GM18511 (cell line): ENCODE results near the gene PARK7.
"Not testable (repeated sequence)": the region's sequence is repeated elsewhere in the genome, so short reads cannot be mapped to it uniquely, and the experiment has no call there.

Source experiments
- ATAC-seq: cut with Tn5 transposase; IDR thresholded peaks from one replicate; pipeline ENCODE4 v1.9.1; 2021; ENCODE audit warnings: mild to moderate bottlenecking, moderate library complexity; ENCODE audit not compliant: unreplicated experiment

The PARK7 gene

DNA sequence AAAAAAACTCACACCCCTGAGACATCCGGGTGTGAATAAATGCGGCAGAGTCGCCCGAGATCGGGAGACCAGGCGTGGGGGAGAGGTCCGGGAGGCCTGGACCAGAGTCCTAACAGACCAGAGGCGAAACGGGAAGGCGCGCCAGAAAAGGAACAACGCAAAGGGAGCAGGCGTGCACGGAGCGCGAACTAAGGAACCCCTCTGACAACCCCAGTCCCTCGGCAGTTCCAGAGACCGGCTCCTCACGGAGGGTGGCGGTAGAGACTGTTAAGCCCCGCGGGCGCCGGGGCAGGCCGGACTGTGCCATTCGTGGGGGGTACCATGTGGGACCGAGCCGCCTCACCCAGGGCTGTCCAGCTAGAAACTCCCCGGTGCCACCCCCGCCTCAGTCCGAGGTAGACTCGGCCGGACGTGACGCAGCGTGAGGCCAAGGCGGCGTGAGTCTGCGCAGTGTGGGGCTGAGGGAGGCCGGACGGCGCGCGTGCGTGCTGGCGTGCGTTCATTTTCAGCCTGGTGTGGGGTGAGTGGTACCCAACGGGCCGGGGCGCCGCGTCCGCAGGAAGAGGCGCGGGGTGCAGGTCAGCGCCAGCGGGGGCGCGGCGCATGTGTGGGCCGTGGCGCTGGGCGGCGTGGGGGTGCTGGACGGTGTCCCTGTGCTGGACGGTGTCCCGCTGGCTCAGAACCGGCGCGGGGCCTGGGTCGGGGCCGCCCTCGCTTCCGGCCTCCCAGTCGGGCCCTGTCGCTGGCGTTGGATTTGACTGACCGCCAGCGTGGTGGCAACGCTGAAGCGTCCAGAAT lies at the start of gene PARK7:
PARK7 (plus strand) TSS at position 496 of the 798 bp plus-strand sequence. CDS start 1,075 bp downstream, outside the sequence.
- peak; percentile 96 for ATAC-seq

DNA sequence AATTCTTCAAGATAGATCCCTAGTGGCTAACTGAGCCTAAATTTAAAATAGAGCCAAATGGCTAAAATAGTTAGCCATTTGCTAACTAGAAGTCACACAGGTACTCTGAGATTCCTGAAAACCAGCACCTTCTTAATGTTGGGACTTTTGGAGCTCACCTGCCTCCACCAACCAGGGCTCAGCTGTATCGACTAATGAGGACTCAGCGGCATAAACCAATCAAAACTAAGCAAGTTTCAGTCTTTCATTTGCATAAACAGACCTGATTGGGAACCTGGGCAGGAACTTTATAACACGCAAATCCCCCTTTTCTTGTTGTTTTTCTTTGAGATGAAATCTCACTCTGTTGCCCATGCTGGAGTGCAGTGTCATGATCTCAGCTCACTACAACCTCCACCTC lies 49.4 kb upstream of the PARK7 start:
- no peak for ATAC-seq

GRCh38 chr1:7912743-7913557 lies 48.6 kb upstream of the PARK7 start:
- ATAC-seq, result no peak

DNA sequence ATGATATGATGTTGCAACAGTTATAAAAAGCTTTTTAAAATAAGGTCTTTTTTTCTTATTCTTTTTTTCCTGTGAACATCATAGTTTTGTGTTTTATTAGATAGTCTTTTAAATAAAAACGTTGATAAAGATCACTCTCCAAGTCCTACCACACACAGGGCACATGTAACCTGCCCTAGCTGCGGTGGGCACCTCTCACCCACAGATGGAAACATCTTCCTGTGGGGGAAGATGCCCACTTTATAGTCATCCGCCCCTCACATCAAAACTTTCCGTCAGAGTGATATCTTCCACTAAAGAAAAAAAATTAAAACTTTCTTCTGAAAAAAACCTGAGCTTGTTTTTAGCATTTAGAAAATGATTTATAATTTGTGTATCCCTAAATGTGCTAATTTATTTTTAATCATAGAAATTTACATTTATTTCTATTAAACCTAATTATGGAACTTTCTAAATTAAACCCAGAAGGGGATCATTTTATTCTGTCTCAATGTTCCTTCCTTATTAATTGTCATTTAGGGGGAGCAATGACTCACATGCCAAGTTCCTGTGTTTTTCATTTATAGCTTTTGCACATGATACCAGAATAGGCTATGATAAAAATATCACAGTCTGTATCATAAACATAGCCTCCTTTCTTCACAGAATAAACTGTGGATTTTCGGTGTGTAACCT lies 45.5 kb upstream of the PARK7 start:
- ATAC-seq, result no peak

- ATAC-seq, result no peak
Measured at GRCh38 chr1:7916501-7916830, 45.0 kb upstream of the PARK7 start.

- not testable (repeated sequence) for ATAC-seq
Measured at GRCh38 chr1:7917971-7918370, 43.5 kb upstream of the PARK7 start.

DNA sequence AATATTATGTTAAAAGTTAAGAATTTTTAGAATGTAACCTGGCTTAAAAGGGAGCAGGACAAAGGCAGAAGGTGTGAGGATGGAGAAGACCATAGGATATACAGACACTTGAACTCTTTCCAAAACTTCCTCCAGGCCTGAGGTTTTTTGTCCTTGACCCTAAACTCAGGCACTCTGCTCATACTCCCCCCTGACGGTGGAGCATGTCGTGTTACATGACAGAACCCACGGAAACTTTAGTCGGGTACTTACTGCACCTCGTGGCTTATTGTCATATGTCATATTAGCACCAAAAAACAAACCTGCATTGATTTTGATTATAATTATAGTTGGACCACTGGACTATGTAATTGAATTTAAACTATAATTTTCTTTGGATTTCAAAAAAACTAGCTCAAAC lies 41.6 kb upstream of the PARK7 start:
- ATAC-seq, result no peak

DNA sequence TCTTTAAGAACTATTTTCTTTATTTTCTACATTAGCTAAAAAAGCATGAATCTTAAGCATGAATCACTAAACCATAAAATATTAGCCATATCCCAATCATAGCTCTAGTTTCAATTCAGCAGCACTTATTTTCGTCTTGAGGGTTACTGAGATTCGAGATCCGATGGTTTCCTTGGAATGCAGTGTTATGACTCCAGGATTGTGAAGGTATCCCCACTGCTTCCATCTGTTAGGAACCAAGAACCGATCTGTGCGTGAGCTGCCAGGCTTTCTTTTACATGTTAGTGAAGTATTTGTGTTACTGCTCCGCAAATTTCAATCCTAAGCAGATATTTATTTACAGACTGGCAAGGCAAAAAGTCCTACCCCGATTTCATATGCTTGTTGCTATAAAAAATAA lies 39.7 kb upstream of the PARK7 start:
- ATAC-seq, result no peak

DNA sequence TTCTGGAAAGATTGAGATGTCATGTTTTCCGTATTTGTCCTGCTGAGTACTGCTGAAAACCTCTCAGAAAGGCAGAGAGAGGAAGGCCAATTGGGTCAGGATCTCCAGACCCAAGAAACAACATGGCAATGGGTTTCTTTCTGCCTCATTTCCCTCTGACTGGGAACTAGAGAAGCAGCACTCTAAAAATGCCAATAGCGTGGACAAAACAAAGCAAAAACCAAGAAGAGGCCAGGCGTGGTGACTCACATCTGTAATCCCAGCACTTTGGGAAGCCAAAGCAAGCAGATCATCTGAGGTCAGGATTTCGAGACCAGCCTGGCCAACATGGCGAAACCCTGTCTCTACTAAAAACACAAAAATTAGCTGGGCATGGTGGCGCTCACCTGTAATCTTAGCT lies 39.2 kb upstream of the PARK7 start:
- no peak for ATAC-seq

GRCh38 chr1:7927061-7927460 lies 34.5 kb upstream of the PARK7 start:
- not testable (repeated sequence) for ATAC-seq

DNA sequence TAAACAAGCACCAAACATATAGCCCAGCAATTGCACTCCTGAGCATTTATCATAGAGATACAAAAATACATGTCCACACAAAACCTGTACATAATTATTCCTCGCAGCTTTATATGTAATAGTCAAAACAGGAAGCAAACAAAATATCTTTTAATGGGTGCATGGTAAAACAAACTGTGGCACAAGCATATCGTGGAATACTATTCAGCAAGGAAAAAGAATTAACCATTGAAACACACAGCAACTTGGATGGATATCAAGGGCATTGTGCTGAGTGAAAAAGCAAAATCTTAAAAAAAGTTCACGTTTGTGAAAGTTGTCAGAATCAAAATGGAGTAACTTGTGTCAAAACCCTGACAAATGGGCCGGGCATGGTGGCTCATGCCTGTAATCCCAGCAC lies 33.3 kb upstream of the PARK7 start:
- ATAC-seq, result no peak

DNA sequence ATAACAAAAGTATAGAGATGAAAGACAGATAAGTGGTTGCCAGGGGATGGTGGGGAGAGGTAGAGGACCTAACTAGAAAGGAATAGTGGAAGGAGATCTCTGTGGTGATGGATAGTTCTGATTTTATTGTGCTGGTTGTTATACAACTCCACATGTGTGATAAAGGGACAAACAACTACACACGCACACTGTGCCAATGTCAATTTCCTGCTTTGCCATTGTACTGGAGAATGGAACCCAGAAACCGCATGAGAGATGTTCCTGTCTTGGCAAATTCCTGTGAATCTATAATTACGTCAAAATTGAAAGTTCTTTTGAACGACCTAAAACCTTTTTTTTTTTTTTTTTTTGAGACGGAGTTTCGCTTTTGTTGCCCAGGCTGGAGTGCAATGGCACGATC lies 31.9 kb upstream of the PARK7 start:
- ATAC-seq, result no peak

GRCh38 chr1:7930645-7931445 lies 30.7 kb upstream of the PARK7 start:
- no peak for ATAC-seq

DNA sequence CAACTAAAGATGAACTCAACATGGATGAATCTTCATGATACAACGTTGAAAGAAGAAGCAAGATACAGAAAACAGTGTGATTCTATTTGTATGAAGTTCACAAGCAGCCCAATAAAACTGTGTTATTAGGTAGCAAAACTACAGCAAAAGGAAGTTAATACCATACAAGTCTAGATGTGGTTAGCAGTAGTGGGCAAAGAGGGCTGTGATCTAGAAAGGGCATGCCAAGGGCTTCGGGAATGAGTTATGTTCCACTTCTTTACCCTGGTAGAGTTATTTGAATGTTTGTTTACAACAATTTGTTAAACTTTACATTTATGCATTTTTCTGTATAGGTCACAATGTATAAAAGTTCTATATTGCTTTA lies 30.1 kb upstream of the PARK7 start:
- ATAC-seq, result no peak

DNA sequence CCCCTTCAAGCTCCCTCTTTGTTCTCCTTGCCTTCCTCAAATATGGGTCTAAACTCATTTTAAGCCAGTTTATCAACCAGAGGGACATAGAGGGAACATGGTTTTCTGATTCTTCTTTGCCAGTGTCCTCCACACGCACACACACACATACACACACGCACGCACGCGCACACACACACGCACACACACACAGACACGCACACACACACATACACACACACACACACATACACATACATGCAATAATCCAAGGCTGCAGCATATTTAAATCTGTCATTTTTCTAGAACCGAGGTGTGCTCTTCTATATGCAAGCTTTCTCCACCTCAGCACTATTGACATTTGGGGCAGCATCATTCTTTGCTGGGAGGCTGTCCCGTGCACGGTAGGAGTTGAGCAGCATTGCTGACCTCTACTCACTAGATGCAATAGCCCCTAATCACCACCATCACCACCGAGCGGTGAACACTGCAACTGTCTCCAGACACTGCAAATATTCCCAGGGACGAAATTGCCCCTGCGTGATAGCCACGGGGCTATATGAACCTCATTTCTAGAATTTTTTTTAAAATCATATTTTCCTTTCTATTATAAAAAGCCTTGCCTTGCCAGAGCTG lies 28.9 kb upstream of the PARK7 start:
- ATAC-seq, result no peak

GRCh38 chr1:7938070-7938469 lies 23.4 kb upstream of the PARK7 start:
- no peak for ATAC-seq

- ATAC-seq, result no peak
Measured at GRCh38 chr1:7940034-7940433, 21.5 kb upstream of the PARK7 start.

DNA sequence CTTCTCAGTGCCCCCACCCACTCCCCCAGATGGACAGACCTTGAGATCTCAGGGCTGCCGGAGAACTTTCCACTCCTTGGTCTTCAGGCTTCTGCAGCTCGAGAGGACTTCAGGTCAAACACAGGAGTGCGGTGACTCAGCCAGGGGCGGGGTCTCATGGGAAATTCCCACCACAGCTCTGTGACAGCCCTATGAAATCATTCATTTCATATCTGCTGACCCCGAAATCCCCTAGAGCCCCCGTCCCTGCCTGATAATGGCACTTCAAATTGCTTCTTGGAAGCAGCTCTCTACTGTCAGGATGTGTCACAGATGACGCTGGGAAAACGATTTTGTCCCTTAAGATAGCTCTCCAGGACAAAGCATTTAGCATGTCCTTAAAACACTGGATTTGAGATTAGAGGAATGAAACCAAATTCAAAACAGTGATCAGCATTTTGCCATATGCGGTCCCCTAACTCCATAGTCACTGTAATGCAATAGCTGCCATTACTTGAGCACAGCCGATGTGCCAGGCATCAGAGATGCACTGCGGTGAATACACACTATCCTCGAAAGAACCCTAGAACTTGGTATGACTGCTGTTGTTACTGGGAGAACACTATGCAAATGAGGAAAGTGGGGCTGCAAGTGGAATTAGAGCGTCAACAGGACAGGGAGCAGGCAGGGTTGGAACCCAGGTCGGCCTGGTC lies 20.6 kb upstream of the PARK7 start, which contains the start of gene TNFRSF9:
TNFRSF9 (minus strand) TSS at position 95 of the 692 bp plus-strand sequence. CDS start 845 bp downstream, outside the sequence.
- ATAC-seq, result peak; percentile 63

DNA sequence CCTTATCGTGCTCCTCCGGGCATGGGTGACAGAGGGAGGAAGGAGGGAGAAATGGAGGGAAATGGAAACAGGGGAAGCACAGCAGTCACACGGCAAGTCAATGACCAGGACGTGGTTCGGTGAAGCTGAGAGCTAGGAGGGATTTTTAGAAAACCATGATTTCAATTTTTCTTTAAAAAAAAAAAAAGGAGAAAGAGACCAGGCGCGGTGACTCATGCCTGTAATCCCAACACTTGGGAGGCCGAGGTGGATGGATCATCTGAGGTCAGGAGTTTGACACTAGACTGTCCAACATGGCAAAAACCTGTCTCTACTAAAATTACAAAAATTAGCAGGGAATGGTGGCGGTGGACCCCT lies 20.1 kb upstream of the PARK7 start:
- no peak for ATAC-seq
